AG04449 (cell line): Measurements from ENCODE around the gene ABCB8.

Experiments used
- CTCF ChIA-PET: fragments of 350-600 bp; formaldehyde crosslinking; extraction: SDS; loops from one replicate; lab custom pipeline; 2021; ENCODE audit warnings: antibody characterized with exemption; lab: Yijun Ruan, JAX
- POLR2A ChIA-PET: fragments of 400-600, 350-600 bp; formaldehyde crosslinking; extraction: SDS; loops from one replicate; lab custom pipeline; 2020; ENCODE audit warnings: antibody characterized with exemption, inconsistent platforms; lab: Yijun Ruan, JAX
- DNase-seq: peaks from one replicate; pipeline ENCODE4 v3.0.0-alpha.2; 2010; ENCODE audit warnings: low read depth, low spot score
- H3K4me3 ChIP-seq: 2 replicates; pipeline ENCODE4 v1.5.1; 2011; ENCODE audit warnings: low read depth, mild to moderate bottlenecking, control low read depth, low read length
- TF ChIP-seq, protein P1 (sequence below): IDR thresholded peaks from one replicate; pipeline ENCODE4 v1.5.1; 2011; ENCODE audit warnings: mild to moderate bottlenecking, moderate library complexity, low read length, control low read depth, inconsistent platforms; ENCODE audit not compliant: insufficient read depth; ENCODE audit errors: missing control alignments

The ABCB8 gene

DNA sequence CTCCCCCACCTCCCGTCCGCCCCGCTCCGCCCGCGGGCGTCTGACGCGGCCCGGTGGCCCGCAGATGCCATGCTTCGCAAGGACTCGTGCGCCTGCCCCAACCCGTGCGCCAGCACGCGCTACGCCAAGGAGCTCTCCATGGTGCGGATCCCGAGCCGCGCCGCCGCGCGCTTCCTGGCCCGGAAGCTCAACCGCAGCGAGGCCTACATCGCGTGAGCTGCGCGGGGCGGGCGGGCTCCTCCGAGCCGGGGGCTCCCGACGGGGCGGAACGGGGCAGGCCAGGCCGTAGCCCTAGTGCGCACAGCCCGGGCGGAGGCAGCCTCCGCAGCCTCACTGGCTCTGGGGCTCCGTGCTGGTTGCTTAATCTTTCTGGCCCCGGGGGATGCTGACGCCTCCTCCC lies 22.9 kb downstream of the ABCB8 start:
- H3K4me3 ChIP-seq, result no peak overlapping the region
- TF ChIP-seq, protein P1, sequence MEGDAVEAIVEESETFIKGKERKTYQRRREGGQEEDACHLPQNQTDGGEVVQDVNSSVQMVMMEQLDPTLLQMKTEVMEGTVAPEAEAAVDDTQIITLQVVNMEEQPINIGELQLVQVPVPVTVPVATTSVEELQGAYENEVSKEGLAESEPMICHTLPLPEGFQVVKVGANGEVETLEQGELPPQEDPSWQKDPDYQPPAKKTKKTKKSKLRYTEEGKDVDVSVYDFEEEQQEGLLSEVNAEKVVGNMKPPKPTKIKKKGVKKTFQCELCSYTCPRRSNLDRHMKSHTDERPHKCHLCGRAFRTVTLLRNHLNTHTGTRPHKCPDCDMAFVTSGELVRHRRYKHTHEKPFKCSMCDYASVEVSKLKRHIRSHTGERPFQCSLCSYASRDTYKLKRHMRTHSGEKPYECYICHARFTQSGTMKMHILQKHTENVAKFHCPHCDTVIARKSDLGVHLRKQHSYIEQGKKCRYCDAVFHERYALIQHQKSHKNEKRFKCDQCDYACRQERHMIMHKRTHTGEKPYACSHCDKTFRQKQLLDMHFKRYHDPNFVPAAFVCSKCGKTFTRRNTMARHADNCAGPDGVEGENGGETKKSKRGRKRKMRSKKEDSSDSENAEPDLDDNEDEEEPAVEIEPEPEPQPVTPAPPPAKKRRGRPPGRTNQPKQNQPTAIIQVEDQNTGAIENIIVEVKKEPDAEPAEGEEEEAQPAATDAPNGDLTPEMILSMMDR, result no peak
- ChIA-PET CTCF (interaction anchor here (0.6 to 2.0 kb wide), 5 partner anchors 12 to 60 kb away, joined by 3 to 5 read pairs (median 3); no protein-coding TSS in a partner anchor), POLR2A (interaction anchor here (0.5 to 2.1 kb wide), 3 partner anchors 12 to 43 kb away, joined by 3 to 7 read pairs (median 3); partner anchors contain the start of gene FASTK)
- no peak for DNase-seq

- TF ChIP-seq, protein P1, result no peak
- no peak overlapping the region for H3K4me3 ChIP-seq
- no peak for DNase-seq
- POLR2A ChIA-PET, result no interaction called here
- CTCF ChIA-PET, result interaction anchor here (1.9 kb wide), 1 partner anchor 58 kb away, joined by 8 read pairs; no protein-coding TSS in a partner anchor
Measured at GRCh38 chr7:151053096-151053495, 24.8 kb downstream of the ABCB8 start.

DNA sequence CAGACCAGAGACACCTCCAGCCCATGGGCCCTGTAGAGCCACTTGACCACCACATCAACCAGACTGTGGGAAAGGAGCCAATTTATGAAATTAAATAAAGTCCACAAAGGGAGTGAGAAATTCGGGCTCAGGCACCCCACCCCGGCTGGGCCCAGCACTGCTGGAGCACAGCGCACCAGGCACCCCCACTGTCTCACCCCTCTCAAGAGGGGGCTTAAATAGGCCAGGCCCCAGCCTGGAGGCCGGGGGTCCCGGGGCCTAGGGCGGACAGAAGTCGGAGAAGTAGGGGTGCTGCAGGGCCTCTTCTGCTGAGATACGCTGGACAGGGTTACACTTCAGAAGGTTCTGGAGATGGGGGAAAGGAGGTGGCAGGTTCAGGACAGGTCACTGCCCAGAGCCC lies 25.5 kb downstream of the ABCB8 start:
- TF ChIP-seq, protein P1, result no peak
- H3K4me3 ChIP-seq, result no peak overlapping the region
- POLR2A ChIA-PET, result no interaction called here
- no peak for DNase-seq
- CTCF ChIA-PET, result no interaction called here

GRCh38 chr7:151056283-151056665 lies 28.0 kb downstream of the ABCB8 start:
- ChIA-PET POLR2A (no interaction called here), CTCF (no interaction called here)
- TF ChIP-seq, protein P1, result no peak
- no peak for DNase-seq
- H3K4me3 ChIP-seq, result no peak overlapping the region

- no peak for DNase-seq
- peak overlapping the region; percentile 73 for H3K4me3 ChIP-seq
- ChIA-PET CTCF (interaction anchor here (0.9 to 1.2 kb wide), 3 partner anchors 25 to 55 kb away, joined by 3 to 5 read pairs (median 3); no protein-coding TSS in a partner anchor), POLR2A (no interaction called here)
- TF ChIP-seq, protein P1, result no peak
Measured at GRCh38 chr7:151056666-151057505, 28.6 kb downstream of the ABCB8 start.

DNA sequence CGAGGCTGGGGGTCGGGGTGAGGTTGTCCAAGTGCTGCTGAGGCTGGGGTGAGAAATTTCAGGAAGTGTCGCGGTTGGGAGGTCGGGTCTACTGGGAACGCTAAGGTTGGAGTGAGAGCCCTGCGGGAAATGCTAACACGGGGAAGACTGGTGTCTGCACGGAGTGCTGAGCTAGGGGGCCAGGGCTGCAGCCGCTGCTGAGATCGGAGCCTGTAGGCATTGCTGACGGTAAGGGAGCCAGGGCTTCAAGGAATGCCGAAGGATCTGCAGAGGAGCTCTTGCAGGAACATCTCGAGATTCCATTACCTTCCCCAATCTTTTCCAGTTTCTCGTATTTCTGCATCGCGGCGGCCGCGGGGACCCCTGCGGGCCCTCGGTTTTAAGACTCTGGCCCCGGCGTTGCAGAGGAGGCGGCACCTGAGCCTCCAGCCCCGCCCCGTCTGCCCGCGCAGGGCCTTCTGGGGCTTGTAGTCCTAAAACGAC lies 29.3 kb downstream of the ABCB8 start, which contains the start of gene CDK5:
Gene CDK5, minus strand, starts transcription at position 392 of the 483 bp plus-strand sequence. Its CDS starts 49 bp downstream, at position 343.
- CTCF ChIA-PET, result interaction anchor here (0.9 to 1.7 kb wide), 4 partner anchors 26 to 56 kb away, joined by 3 to 5 read pairs (median 4); no protein-coding TSS in a partner anchor
- no peak for DNase-seq
- TF ChIP-seq, protein P1, result no peak
- peak within 1 kb of the TSS; percentile 73 for H3K4me3 ChIP-seq
- POLR2A ChIA-PET, result interaction anchor here (1.7 kb wide), 1 partner anchor 29 kb away, joined by 9 read pairs; the partner anchor contains the start of gene ABCB8
